Activated CD4-positive, alpha-beta T cell treated with anti-CD3 and anti-CD28 coated beads for 36 hours (primary cell): Measurements from ENCODE around the gene ZNF521. TPM values are rescaled to one million over a fixed set of nuclear protein-coding genes. Genes with fewer than 3 reads are reported as not detected.

Source experiments
- ATAC-seq: fragments of 200-7000 bp; cut with Tn5 transposase; one replicate; pipeline ENCODE4 v1.10.0; 2021; ENCODE audit warnings: mild to moderate bottlenecking, moderate library complexity
- CTCF ChIA-PET: fragments of 350-600 bp; sonication (Branson Sonifier 250); formaldehyde crosslinking; loops from one replicate; lab custom pipeline; 2021; ENCODE audit warnings: antibody characterized with exemption; lab: Charles Lee
- POLR2A ChIA-PET: fragments of 350-600 bp; sonication (Branson Sonifier 250); formaldehyde crosslinking; loops from one replicate; lab custom pipeline; 2021; ENCODE audit warnings: antibody characterized with exemption, inconsistent platforms; lab: Charles Lee
- DNase-seq: peaks from one replicate; pipeline ENCODE4 v3.0.0-alpha.2; 2020
- H3K27ac Mint-ChIP-seq: one replicate; pipeline ENCODE4 v1.8.0; 2021; ENCODE audit warnings: mixed read lengths
- H3K27me3 Mint-ChIP-seq: one replicate; pipeline ENCODE4 v1.8.0; 2021; ENCODE audit warnings: mixed read lengths
- H3K36me3 Mint-ChIP-seq: one replicate; pipeline ENCODE4 v1.8.0; 2021; ENCODE audit warnings: low read depth, mixed read lengths
- H3K4me1 Mint-ChIP-seq: one replicate; pipeline ENCODE4 v1.8.0; 2021; ENCODE audit warnings: mixed read lengths
- H3K4me3 Mint-ChIP-seq: one replicate; pipeline ENCODE4 v1.8.0; 2021; ENCODE audit warnings: mild to moderate bottlenecking, moderate library complexity, mixed read lengths
- H3K9me3 Mint-ChIP-seq: one replicate; pipeline ENCODE4 v1.8.0; 2021; ENCODE audit warnings: low read depth, mixed read lengths
- intact Hi-C, 2 experiments: fragments of 100-400 bp; cut with DNase I in 1 of 2; cut with micrococcal nuclease in 1 of 2; formaldehyde crosslinking; loops; one replicate each; pipeline versions ENCODE4 v1.14.2 to v1.15.1; 2022 to 2024; cut with DNase I, micrococcal nuclease
- total RNA-seq, 2 experiments: library from RNA; stranded (reverse); gene quantifications; one replicate each; pipeline ENCODE4 v1.2.3, GENCODE V29; 2021

Gene ZNF521
- total RNA-seq, 2 experiments from 2014 or later = not detected

- no peak for DNase-seq
- CTCF ChIA-PET = no interaction called here
- no peak for ATAC-seq
- no peaks in the 10 kb centered on the region for H3K36me3 Mint-ChIP-seq
- H3K9me3 Mint-ChIP-seq = no peaks in the 10 kb centered on the region
- H3K27me3 Mint-ChIP-seq = no peaks in the 10 kb centered on the region
- H3K4me1 Mint-ChIP-seq = no peaks in the 10 kb centered on the region
- H3K4me3 Mint-ChIP-seq = no peak overlapping the region
- intact Hi-C loops = no loop called here
- H3K27ac Mint-ChIP-seq = no peak overlapping the region
- POLR2A ChIA-PET = no interaction called here
Measured at GRCh38 chr18:25074925-25075324, 277.0 kb downstream of the ZNF521 start.

- Mint-ChIP-seq H3K27me3 (no peaks in the 10 kb centered on the region), H3K4me1 (no peaks in the 10 kb centered on the region), H3K9me3 (no peaks in the 10 kb centered on the region), H3K27ac (no peak overlapping the region), H3K4me3 (no peak overlapping the region), H3K36me3 (no peaks in the 10 kb centered on the region)
- intact Hi-C loops = no loop called here
- DNase-seq (no peak), ATAC-seq (no peak)
- CTCF ChIA-PET = no interaction called here
- POLR2A ChIA-PET = no interaction called here
Measured at GRCh38 chr18:25072205-25072604, 279.8 kb downstream of the ZNF521 start.

GRCh38 chr18:25067275-25068025 is 284.5 kb downstream of the ZNF521 start:
- POLR2A ChIA-PET = no interaction called here
- Mint-ChIP-seq H3K27ac (no peak overlapping the region), H3K9me3 (no peaks in the 10 kb centered on the region), H3K4me1 (no peaks in the 10 kb centered on the region), H3K36me3 (no peaks in the 10 kb centered on the region), H3K4me3 (no peak overlapping the region), H3K27me3 (no peaks in the 10 kb centered on the region)
- DNase-seq = no peak
- CTCF ChIA-PET = interaction anchor here (0.6 kb wide), 1 partner anchor 208 kb away, joined by 3 read pairs; no protein-coding TSS in a partner anchor
- intact Hi-C loops = no loop called here
- ATAC-seq = no peak

- CTCF ChIA-PET = no interaction called here
- no peak overlapping the region for H3K27ac Mint-ChIP-seq
- no peak for DNase-seq
- no peaks in the 10 kb centered on the region for H3K36me3 Mint-ChIP-seq
- H3K27me3 Mint-ChIP-seq = no peaks in the 10 kb centered on the region
- POLR2A ChIA-PET = no interaction called here
- H3K4me3 Mint-ChIP-seq = no peak overlapping the region
- no peak for ATAC-seq
- H3K4me1 Mint-ChIP-seq = no peaks in the 10 kb centered on the region
- no peaks in the 10 kb centered on the region for H3K9me3 Mint-ChIP-seq
- intact Hi-C loops = no loop called here
Measured at GRCh38 chr18:25066516-25066915, 285.4 kb downstream of the ZNF521 start.

- H3K27ac Mint-ChIP-seq = no peak overlapping the region
- no peak for ATAC-seq
- no peak for DNase-seq
- H3K9me3 Mint-ChIP-seq = no peaks in the 10 kb centered on the region
- no peaks in the 10 kb centered on the region for H3K4me1 Mint-ChIP-seq
- no peaks in the 10 kb centered on the region for H3K36me3 Mint-ChIP-seq
- CTCF ChIA-PET = no interaction called here
- no peak overlapping the region for H3K4me3 Mint-ChIP-seq
- no peaks in the 10 kb centered on the region for H3K27me3 Mint-ChIP-seq
- intact Hi-C loops = no loop called here
- POLR2A ChIA-PET = no interaction called here
Measured at GRCh38 chr18:25062720-25063119, 289.2 kb downstream of the ZNF521 start.

- CTCF ChIA-PET = no interaction called here
- Mint-ChIP-seq H3K36me3 (no peaks in the 10 kb centered on the region), H3K27ac (no peak overlapping the region), H3K4me1 (no peaks in the 10 kb centered on the region), H3K9me3 (no peaks in the 10 kb centered on the region), H3K4me3 (no peak overlapping the region), H3K27me3 (no peaks in the 10 kb centered on the region)
- ATAC-seq (no peak), DNase-seq (no peak)
- intact Hi-C loops = no loop called here
- POLR2A ChIA-PET = no interaction called here
Measured at GRCh38 chr18:25061395-25061794, 290.6 kb downstream of the ZNF521 start.

- ChIA-PET POLR2A (no interaction called here), CTCF (no interaction called here)
- H3K36me3 Mint-ChIP-seq = no peaks in the 10 kb centered on the region
- DNase-seq (peak; percentile 5), ATAC-seq (no peak)
- intact Hi-C loops = no loop called here
- no peak overlapping the region for H3K27ac Mint-ChIP-seq
- H3K27me3 Mint-ChIP-seq = no peaks in the 10 kb centered on the region
- no peak overlapping the region for H3K4me3 Mint-ChIP-seq
- no peaks in the 10 kb centered on the region for H3K9me3 Mint-ChIP-seq
- H3K4me1 Mint-ChIP-seq = no peaks in the 10 kb centered on the region
Measured at GRCh38 chr18:25058521-25058920, 293.4 kb downstream of the ZNF521 start.

- Mint-ChIP-seq H3K27me3 (no peaks in the 10 kb centered on the region), H3K4me3 (no peak overlapping the region), H3K36me3 (no peaks in the 10 kb centered on the region), H3K4me1 (no peaks in the 10 kb centered on the region), H3K9me3 (no peaks in the 10 kb centered on the region), H3K27ac (no peak overlapping the region)
- intact Hi-C loops = no loop called here
- DNase-seq = no peak
- ChIA-PET POLR2A (no interaction called here), CTCF (no interaction called here)
- no peak for ATAC-seq
Measured at GRCh38 chr18:25057491-25058050, 294.4 kb downstream of the ZNF521 start.

- ChIA-PET POLR2A (no interaction called here), CTCF (interaction anchor here (0.7 kb wide), 1 partner anchor 380 kb away, joined by 3 read pairs; no protein-coding TSS in a partner anchor)
- Mint-ChIP-seq H3K27me3 (no peaks in the 10 kb centered on the region), H3K4me3 (no peak overlapping the region), H3K9me3 (no peaks in the 10 kb centered on the region), H3K36me3 (no peaks in the 10 kb centered on the region), H3K4me1 (no peaks in the 10 kb centered on the region), H3K27ac (no peak overlapping the region)
- intact Hi-C loops = no loop called here
- no peak for ATAC-seq
- no peak for DNase-seq
Measured at GRCh38 chr18:25056429-25056828, 295.5 kb downstream of the ZNF521 start.

GRCh38 chr18:25055076-25055475 is 296.9 kb downstream of the ZNF521 start:
- no peaks in the 10 kb centered on the region for H3K27me3 Mint-ChIP-seq
- no peaks in the 10 kb centered on the region for H3K9me3 Mint-ChIP-seq
- no peak overlapping the region for H3K27ac Mint-ChIP-seq
- no peak for ATAC-seq
- H3K4me3 Mint-ChIP-seq = no peak overlapping the region
- no peaks in the 10 kb centered on the region for H3K36me3 Mint-ChIP-seq
- no peaks in the 10 kb centered on the region for H3K4me1 Mint-ChIP-seq
- DNase-seq = no peak
- intact Hi-C loops = no loop called here
- CTCF ChIA-PET = no interaction called here
- POLR2A ChIA-PET = no interaction called here

- Mint-ChIP-seq H3K27me3 (no peaks in the 10 kb centered on the region), H3K9me3 (no peaks in the 10 kb centered on the region), H3K27ac (no peak overlapping the region), H3K36me3 (no peaks in the 10 kb centered on the region), H3K4me3 (no peak overlapping the region), H3K4me1 (no peaks in the 10 kb centered on the region)
- ATAC-seq (no peak), DNase-seq (no peak)
- intact Hi-C loops = no loop called here
- CTCF ChIA-PET = no interaction called here
- POLR2A ChIA-PET = no interaction called here
Measured at GRCh38 chr18:25053466-25053865, 298.5 kb downstream of the ZNF521 start.

GRCh38 chr18:25052511-25052921 is 299.4 kb downstream of the ZNF521 start:
- no peaks in the 10 kb centered on the region for H3K27me3 Mint-ChIP-seq
- ChIA-PET POLR2A (no interaction called here), CTCF (no interaction called here)
- H3K27ac Mint-ChIP-seq = no peak overlapping the region
- H3K9me3 Mint-ChIP-seq = no peaks in the 10 kb centered on the region
- no peaks in the 10 kb centered on the region for H3K36me3 Mint-ChIP-seq
- no peak overlapping the region for H3K4me3 Mint-ChIP-seq
- DNase-seq = no peak
- intact Hi-C loops = no loop called here
- no peak for ATAC-seq
- H3K4me1 Mint-ChIP-seq = no peaks in the 10 kb centered on the region
